ENCODE results near the gene PRELP.

GRCh38 chr1:203488539-203488938, 12.9 kb downstream of the PRELP start:
- TF ChIP-seq CTCF (conservative IDR thresholded peaks at IDR 0.05; ENCODE audit: low read depth, low read length) (no peak), EZH2 (IDR thresholded peaks at IDR 0.05; ENCODE audit: low read length, unreplicated experiment) (no peak)
